NCI-H2107 treated with DMSO at 0.1 percent for 48 hours (cell line): ENCODE measurements around the gene ADAMTS2.

Source experiments
- DNase-seq: peaks from one replicate; lab custom pipeline; 2025; ENCODE audit not compliant: unreplicated experiment; lab: John Stamatoyannopoulos, UW

Gene ADAMTS2

GRCh38 chr5:179256328-179257175 is 88.7 kb downstream of the ADAMTS2 start:
- no peak for DNase-seq

- no peak for DNase-seq
Measured at GRCh38 chr5:179255527-179256327, 89.5 kb downstream of the ADAMTS2 start.

DNA sequence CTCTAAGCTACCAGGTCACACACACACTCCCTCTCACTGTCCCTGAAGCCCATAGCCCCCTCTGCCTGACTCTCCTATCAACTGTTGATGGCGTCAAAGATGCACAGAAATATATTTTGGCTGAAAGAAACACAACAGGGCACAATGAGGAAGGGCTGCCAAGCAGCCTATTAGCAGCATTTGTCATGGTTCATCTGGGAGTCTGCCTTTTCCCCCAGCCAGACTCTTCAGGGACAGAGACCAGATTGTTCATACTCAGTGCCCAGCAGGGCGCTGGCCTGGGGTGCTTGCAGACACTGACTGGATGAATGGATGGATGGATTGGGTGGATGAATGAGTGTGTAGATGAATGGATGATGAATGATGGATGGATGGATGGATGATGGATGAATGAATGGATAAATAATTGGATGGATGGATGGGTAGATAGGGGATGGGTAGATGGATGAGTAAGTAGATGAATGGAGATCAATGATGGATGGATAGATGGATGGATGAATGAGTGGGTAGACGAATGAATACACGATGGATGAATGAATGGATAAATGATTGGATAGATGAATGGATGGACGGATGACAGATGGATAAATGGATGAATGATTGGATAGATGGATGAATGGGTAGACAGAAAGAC is 90.5 kb downstream of the ADAMTS2 start:
- no peak for DNase-seq

GRCh38 chr5:179253730-179254129 is 91.5 kb downstream of the ADAMTS2 start:
- DNase-seq, result no peak

GRCh38 chr5:179251276-179251969 is 93.8 kb downstream of the ADAMTS2 start:
- DNase-seq, result no peak

DNA sequence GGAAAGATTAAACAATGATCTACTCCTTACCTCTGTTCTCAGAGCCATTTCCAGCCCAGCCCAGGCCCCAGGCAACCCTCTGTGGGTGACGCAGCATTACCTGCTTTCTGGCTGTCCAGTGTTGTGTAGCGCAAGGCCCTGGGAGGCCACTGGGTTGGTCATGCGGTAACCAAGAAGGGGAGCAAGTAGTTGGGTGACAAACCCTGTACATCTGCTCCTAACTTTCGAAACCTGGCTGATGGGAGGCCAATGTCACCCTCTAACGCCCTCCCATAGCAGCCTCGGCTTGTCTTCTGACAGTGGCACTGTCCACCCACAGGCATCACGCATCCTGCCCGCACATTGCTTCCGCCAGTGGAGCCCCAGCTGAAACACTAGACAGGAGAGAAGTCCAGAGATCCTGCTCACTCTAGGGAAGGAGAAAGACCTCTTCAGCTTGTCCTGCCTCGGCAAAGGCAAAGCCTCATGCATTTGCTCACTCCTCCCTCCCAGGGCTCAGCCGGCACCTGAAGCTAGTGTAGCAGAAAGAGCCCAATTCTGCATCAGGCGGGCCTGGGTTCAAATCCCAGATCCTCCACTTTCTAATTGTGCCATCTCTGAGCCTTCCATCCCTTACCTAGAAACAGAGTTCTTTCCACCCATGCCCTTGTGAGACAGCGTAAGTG is 94.6 kb downstream of the ADAMTS2 start:
- DNase-seq, result no peak

DNA sequence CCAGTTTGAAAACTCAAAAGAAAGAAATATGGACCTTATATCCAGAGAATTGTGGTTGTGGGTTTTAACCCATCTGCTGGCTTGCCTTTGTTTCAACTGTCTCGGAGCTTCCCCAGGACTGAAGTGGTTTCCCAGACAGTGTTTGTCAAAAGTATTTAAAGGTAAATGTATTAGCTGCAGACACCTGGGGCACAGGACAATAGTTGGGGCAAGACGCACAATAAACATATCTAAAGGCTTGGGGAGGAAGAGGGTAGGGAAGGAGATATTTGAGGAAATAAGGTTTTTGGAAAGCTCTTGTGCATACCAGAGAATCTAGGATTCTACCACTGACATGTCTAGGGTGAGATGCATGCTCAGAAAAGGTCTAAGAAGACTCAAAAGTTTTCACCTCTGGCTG is 99.0 kb downstream of the ADAMTS2 start:
- no peak for DNase-seq

GRCh38 chr5:179245031-179245430 is 100.2 kb downstream of the ADAMTS2 start:
- no peak for DNase-seq

DNA sequence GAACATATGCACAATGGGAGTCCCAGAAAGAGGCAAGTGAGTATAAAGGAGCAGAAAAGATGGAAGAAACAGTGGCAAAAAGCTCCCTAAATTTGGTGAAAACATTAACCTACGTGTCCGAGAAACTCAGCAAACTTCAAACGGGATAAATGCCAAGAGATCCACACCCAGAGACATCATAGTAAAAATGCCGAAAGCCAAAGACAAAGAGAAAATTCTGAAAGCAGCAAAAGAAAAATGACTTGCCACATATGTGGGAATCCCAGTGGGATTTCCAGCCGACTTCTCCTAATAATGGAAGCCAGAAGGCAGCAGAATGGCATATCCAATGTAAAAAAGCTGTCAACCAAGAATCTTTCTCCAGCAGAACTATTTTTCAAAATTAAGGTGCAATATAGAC is 101.2 kb downstream of the ADAMTS2 start:
- no peak for DNase-seq

DNA sequence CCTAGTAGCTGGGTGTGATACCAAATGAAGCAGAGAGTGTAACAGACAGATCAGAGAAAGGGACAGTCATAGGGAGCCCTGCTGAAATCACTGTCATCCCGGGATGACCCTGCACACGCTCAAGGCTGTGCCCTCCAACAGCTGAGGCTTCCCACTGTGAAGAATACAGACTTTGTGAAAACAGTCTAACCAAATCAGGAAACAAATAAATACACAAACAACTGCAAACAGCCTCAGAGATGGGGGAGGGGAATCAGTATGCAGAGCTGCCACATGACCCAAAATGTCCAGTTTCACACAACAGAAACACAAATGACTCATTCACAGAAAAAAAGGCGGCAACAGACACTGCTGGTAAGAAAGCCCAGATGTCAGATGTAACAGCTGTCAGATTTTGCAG is 101.9 kb downstream of the ADAMTS2 start:
- no peak for DNase-seq

DNA sequence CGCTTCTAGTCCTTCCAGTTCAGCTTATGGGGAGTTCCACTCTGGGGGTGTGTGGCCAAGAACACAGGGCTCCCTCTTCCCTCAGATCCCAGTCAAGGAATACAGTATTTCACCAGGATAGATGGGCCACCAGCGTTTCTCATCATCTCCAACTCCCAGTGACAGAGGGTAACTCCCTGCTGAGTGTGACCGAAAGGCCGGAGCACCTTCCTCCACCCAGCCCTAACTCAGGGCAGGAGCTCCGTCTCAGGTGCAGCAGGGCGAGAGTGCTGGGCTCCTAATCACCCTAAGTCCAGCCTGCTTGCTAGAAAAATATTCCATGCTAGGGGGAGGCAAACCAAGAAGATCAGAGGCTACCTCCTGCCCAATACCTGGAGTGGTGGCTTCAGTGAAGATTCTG is 102.6 kb downstream of the ADAMTS2 start:
- no peak for DNase-seq

DNA sequence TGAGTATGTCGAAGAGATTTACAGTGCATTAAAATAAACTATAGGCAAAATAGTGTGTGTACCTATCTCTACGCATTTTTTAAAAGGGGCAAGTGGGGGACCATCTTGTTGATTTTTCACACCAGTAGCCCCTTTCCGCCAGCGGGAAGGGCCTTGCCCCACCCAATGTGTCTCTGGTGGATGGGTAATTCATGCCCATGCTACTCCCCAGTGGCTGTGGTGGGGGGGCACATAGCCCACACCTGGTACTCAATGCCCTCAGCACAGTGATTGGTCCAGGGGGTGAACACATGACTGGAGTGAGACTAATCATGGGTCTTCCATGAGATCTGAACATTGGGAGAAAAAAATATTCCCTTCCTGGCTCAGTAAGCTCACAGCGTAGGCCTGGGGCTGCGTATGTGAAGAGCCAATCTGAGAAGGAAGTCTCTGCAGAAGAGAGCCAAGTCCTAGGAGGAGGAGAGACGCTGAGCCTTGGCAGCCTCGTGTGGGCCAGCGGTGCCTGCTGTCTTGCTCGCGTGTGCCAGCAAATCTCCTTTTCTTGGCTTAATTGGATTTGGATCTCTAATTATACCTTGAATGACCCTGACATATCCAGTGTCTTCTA is 103.4 kb downstream of the ADAMTS2 start:
- no peak for DNase-seq

GRCh38 chr5:179241175-179241574 is 104.1 kb downstream of the ADAMTS2 start:
- DNase-seq, result no peak

GRCh38 chr5:179240561-179240960 is 104.7 kb downstream of the ADAMTS2 start:
- DNase-seq, result no peak

GRCh38 chr5:179239256-179240135 is 105.8 kb downstream of the ADAMTS2 start:
- no peak for DNase-seq

GRCh38 chr5:179238628-179238970 is 106.7 kb downstream of the ADAMTS2 start:
- no peak for DNase-seq

DNA sequence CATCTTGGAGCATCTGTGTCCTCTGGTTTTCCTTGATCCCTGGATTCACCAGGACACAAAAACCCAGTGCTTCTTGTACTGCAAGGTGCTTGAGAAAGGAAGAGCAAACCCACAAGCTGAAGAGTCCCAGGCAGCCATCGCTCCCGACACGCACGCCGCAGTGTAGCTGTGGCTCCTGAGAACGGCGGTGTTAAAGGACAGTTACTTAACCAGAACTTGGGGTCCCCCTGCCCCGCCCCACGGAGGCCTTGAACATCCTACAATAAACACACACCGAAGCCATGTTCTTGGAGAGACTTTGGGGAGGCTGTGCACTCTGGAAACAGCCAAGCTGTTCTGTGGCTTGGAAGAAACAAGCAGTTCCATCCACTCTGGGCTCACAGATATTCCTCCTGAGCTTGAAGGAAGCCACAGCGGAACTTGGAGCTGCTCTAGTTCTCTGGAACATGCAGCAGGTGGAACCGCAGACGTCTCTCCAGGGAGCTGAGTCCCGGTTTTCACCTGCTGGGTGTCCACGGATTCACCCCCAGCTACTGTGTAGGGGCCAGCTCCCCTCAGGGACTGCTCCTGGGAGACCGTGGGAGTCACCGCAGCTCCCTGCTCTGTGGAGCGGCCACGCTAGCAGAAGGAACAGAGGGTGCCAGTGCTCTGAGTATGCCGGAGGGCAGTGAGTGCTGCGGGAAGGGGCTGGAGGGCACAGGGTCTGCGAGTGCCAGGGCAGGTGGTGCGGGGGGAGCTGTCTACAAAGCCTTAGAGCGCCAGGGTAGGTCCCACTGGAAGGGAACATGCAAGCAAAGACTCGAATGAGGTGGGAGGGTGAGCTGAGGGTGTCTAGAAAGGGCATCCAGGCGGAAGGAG is 107.3 kb downstream of the ADAMTS2 start:
- no peak for DNase-seq
